Stimulated activated naive CD8-positive, alpha-beta T cell treated with anti-CD3 and anti-CD28 coated beads, Interleukin-15, Interleukin-2, amounts not matched to agents 100 ng/mL and 50 ng/mL, for 24 hours (primary cell): ENCODE data around the gene DOC2A.

Experiments
- H3K27ac Mint-ChIP-seq: one replicate; pipeline ENCODE4 v1.8.0; 2021; ENCODE audit warnings: mild to moderate bottlenecking, mixed read lengths
- H3K27me3 Mint-ChIP-seq: one replicate; pipeline ENCODE4 v1.8.0; 2021; ENCODE audit warnings: mixed read lengths
- H3K36me3 Mint-ChIP-seq: one replicate; pipeline ENCODE4 v1.8.0; 2021; ENCODE audit warnings: low read depth, mixed read lengths
- H3K4me1 Mint-ChIP-seq: one replicate; pipeline ENCODE4 v1.8.0; 2021; ENCODE audit warnings: low read depth, mixed read lengths
- H3K4me3 Mint-ChIP-seq: one replicate; pipeline ENCODE4 v1.8.0; 2021; ENCODE audit warnings: mild to moderate bottlenecking, mixed read lengths
- H3K9me3 Mint-ChIP-seq: one replicate; pipeline ENCODE4 v1.8.0; 2021; ENCODE audit warnings: mixed read lengths

The DOC2A gene

GRCh38 chr16:29978564-29979270, 32.1 kb downstream of the DOC2A start:
- Mint-ChIP-seq H3K9me3 (no peaks in the 10 kb centered on the region), H3K27ac (peak overlapping the region; percentile 41), H3K4me3 (no peak overlapping the region), H3K4me1 (peaks cover 24% of the 10 kb centered on the region), H3K27me3 (no peaks in the 10 kb centered on the region), H3K36me3 (peaks cover 44% of the 10 kb centered on the region)

- Mint-ChIP-seq H3K4me1 (peaks cover 29% of the 10 kb centered on the region), H3K9me3 (peaks cover 2% of the 10 kb centered on the region), H3K36me3 (peaks cover 41% of the 10 kb centered on the region), H3K27ac (peak overlapping the region; percentile 41), H3K4me3 (no peak overlapping the region), H3K27me3 (no peaks in the 10 kb centered on the region)
Observed at GRCh38 chr16:29978081-29978480, 32.7 kb downstream of the DOC2A start.

GRCh38 chr16:29977063-29977825, 33.6 kb downstream of the DOC2A start:
- H3K27me3 Mint-ChIP-seq, result no peaks in the 10 kb centered on the region
- no peak overlapping the region for H3K4me3 Mint-ChIP-seq
- no peak overlapping the region for H3K27ac Mint-ChIP-seq
- peaks cover 6% of the 10 kb centered on the region for H3K9me3 Mint-ChIP-seq
- H3K4me1 Mint-ChIP-seq, result peaks cover 33% of the 10 kb centered on the region
- H3K36me3 Mint-ChIP-seq, result peaks cover 43% of the 10 kb centered on the region

GRCh38 chr16:29975811-29976511, 34.9 kb downstream of the DOC2A start:
- Mint-ChIP-seq H3K27me3 (no peaks in the 10 kb centered on the region), H3K4me1 (peaks cover 33% of the 10 kb centered on the region), H3K4me3 (peak overlapping the region; percentile 91), H3K36me3 (peaks cover 41% of the 10 kb centered on the region), H3K9me3 (peaks cover 6% of the 10 kb centered on the region), H3K27ac (peak overlapping the region; percentile 53)

GRCh38 chr16:29975134-29975538, 35.7 kb downstream of the DOC2A start:
- Mint-ChIP-seq H3K4me1 (peaks cover 33% of the 10 kb centered on the region), H3K4me3 (peak overlapping the region; percentile 91), H3K27me3 (no peaks in the 10 kb centered on the region), H3K36me3 (peaks cover 35% of the 10 kb centered on the region), H3K9me3 (peaks cover 6% of the 10 kb centered on the region), H3K27ac (peak overlapping the region; percentile 93)

- Mint-ChIP-seq H3K27me3 (no peaks in the 10 kb centered on the region), H3K36me3 (peaks cover 34% of the 10 kb centered on the region), H3K9me3 (peaks cover 6% of the 10 kb centered on the region), H3K4me1 (peaks cover 33% of the 10 kb centered on the region), H3K4me3 (peak overlapping the region; percentile 91), H3K27ac (peak overlapping the region; percentile 93)
Observed at GRCh38 chr16:29974291-29975133, 36.3 kb downstream of the DOC2A start.

GRCh38 chr16:29973384-29974246, 37.2 kb downstream of the DOC2A start, which contains the start of gene TAOK2:
TSS of gene TAOK2 (plus strand) at chr16:29973868. CDS start at chr16:29977773, 3,905 bp downstream.
- peak within 1 kb of the TSS; percentile 91 for H3K4me3 Mint-ChIP-seq
- H3K9me3 Mint-ChIP-seq, result peaks cover 6% of the 10 kb centered on the region

GRCh38 chr16:29972992-29973383, 37.8 kb downstream of the DOC2A start:
- Mint-ChIP-seq H3K36me3 (peaks cover 31% of the 10 kb centered on the region), H3K27ac (peak overlapping the region; percentile 93), H3K9me3 (peaks cover 6% of the 10 kb centered on the region), H3K4me1 (peaks cover 33% of the 10 kb centered on the region), H3K27me3 (no peaks in the 10 kb centered on the region), H3K4me3 (peak overlapping the region; percentile 91)

More at GRCh38 chr16:29973384-29974246, 37.2 kb downstream of the DOC2A start, which contains the start of gene TAOK2:
- peak within 1 kb of the TSS; percentile 93 for H3K27ac Mint-ChIP-seq
- H3K36me3 Mint-ChIP-seq, result peaks cover 30% of the 10 kb centered on the region
- no peaks in the 10 kb centered on the region for H3K27me3 Mint-ChIP-seq
- peaks cover 33% of the 10 kb centered on the region for H3K4me1 Mint-ChIP-seq

- Mint-ChIP-seq H3K4me1 (peaks cover 33% of the 10 kb centered on the region), H3K27ac (no peak overlapping the region), H3K36me3 (peaks cover 31% of the 10 kb centered on the region), H3K4me3 (no peak overlapping the region), H3K9me3 (peaks cover 6% of the 10 kb centered on the region), H3K27me3 (no peaks in the 10 kb centered on the region)
Observed at GRCh38 chr16:29972500-29972899, 38.3 kb downstream of the DOC2A start.

GRCh38 chr16:29971304-29971703, 39.5 kb downstream of the DOC2A start:
- peaks cover 31% of the 10 kb centered on the region for H3K36me3 Mint-ChIP-seq
- H3K27ac Mint-ChIP-seq, result no peak overlapping the region
- no peak overlapping the region for H3K4me3 Mint-ChIP-seq
- no peaks in the 10 kb centered on the region for H3K27me3 Mint-ChIP-seq
- H3K9me3 Mint-ChIP-seq, result peaks cover 6% of the 10 kb centered on the region
- H3K4me1 Mint-ChIP-seq, result peaks cover 26% of the 10 kb centered on the region

GRCh38 chr16:29968205-29968604, 42.6 kb downstream of the DOC2A start:
- Mint-ChIP-seq H3K9me3 (peaks cover 5% of the 10 kb centered on the region), H3K27me3 (no peaks in the 10 kb centered on the region), H3K4me3 (no peak overlapping the region), H3K36me3 (peaks cover 29% of the 10 kb centered on the region), H3K4me1 (peaks cover 8% of the 10 kb centered on the region), H3K27ac (no peak overlapping the region)

- H3K4me1 Mint-ChIP-seq, result peaks cover 19% of the 10 kb centered on the region
- H3K27me3 Mint-ChIP-seq, result no peaks in the 10 kb centered on the region
- H3K9me3 Mint-ChIP-seq, result no peaks in the 10 kb centered on the region
- peaks cover 6% of the 10 kb centered on the region for H3K36me3 Mint-ChIP-seq
- H3K4me3 Mint-ChIP-seq, result peak overlapping the region; percentile 90
- peak overlapping the region; percentile 86 for H3K27ac Mint-ChIP-seq
Observed at GRCh38 chr16:29963021-29963743, 47.6 kb downstream of the DOC2A start.
